OCI-LY1 (cell line): ENCODE measurements around the gene KCTD1.

Experiments
- H2AFZ ChIP-seq: fragments of 200-600 bp; sonication (generic), shearing (Covaris generic); 2 replicates; pipeline ENCODE4 v1.6.0; 2014; ENCODE audit warnings: antibody characterized with exemption, mild to moderate bottlenecking, low read length
- H3F3A ChIP-seq: fragments of 200-600 bp; sonication (generic), shearing (Covaris generic); 2 replicates; pipeline ENCODE4 v1.6.0; 2014; ENCODE audit warnings: mild to moderate bottlenecking, antibody characterized with exemption, low read length, moderate library complexity; ENCODE audit not compliant: insufficient read depth
- H3K27ac ChIP-seq: fragments of 200-600 bp; sonication (generic); 2 replicates; pipeline ENCODE4 v1.5.1; 2014; ENCODE audit warnings: low read length, mixed run types, mild to moderate bottlenecking, low read depth; ENCODE audit not compliant: poor library complexity, severe bottlenecking
- H3K27me3 ChIP-seq: fragments of 200-600 bp; sonication (generic); 2 replicates; pipeline ENCODE4 v1.6.0; 2014; ENCODE audit warnings: antibody characterized with exemption, mild to moderate bottlenecking, low read length, moderate library complexity; ENCODE audit not compliant: insufficient read depth
- H3K36me3 ChIP-seq: fragments of 200-600 bp; sonication (generic); 2 replicates; pipeline ENCODE4 v1.6.1; 2014; ENCODE audit warnings: mild to moderate bottlenecking, antibody characterized with exemption, low read length, moderate library complexity, mixed read lengths; ENCODE audit not compliant: insufficient read depth
- H3K4me1 ChIP-seq: fragments of 200-600 bp; sonication (generic); 2 replicates; pipeline ENCODE4 v1.5.1; 2014; ENCODE audit warnings: mild to moderate bottlenecking, low read length, moderate library complexity; ENCODE audit not compliant: insufficient read depth, severe bottlenecking
- H3K4me2 ChIP-seq: fragments of 200-600 bp; sonication (generic), shearing (Covaris generic); 2 replicates; pipeline ENCODE4 v1.6.1; 2014; ENCODE audit warnings: low read length
- H3K4me3 ChIP-seq: fragments of 200-600 bp; sonication (generic); 2 replicates; pipeline ENCODE4 v1.5.1; 2014; ENCODE audit warnings: low read length, low read depth, mild to moderate bottlenecking, mixed read lengths; ENCODE audit not compliant: poor library complexity, severe bottlenecking
- H3K79me2 ChIP-seq: fragments of 200-600 bp; shearing (Covaris generic); 2 replicates; pipeline ENCODE4 v1.6.1; 2016; ENCODE audit warnings: mixed run types, low read length, mixed read lengths; ENCODE audit not compliant: insufficient read depth
- H3K9ac ChIP-seq: fragments of 200-600 bp; sonication (generic), shearing (Covaris generic); 2 replicates; pipeline ENCODE4 v1.6.1; 2014; ENCODE audit warnings: mild to moderate bottlenecking, low read length, mixed read lengths
- H3K9me2 ChIP-seq: fragments of 200-600 bp; sonication (generic), shearing (Covaris generic); 2 replicates; pipeline ENCODE4 v1.6.1; 2014; ENCODE audit warnings: low read depth, mild to moderate bottlenecking, low read length, mixed read lengths
- H3K9me3 ChIP-seq: fragments of 200-600 bp; shearing (Covaris generic); 2 replicates; pipeline ENCODE4 v1.6.1; 2014; ENCODE audit warnings: low read length, mixed read lengths
- H4K20me1 ChIP-seq: fragments of 200-600 bp; sonication (generic), shearing (Covaris generic); 2 replicates; pipeline ENCODE4 v1.6.0; 2016; ENCODE audit warnings: mild to moderate bottlenecking, low read length; ENCODE audit not compliant: insufficient read depth
- CTCF ChIP-seq: fragments of 200-600 bp; sonication (generic), shearing (Covaris generic); IDR thresholded peaks from 2 replicates; pipeline ENCODE4 v1.5.1; 2017; ENCODE audit warnings: mild to moderate bottlenecking, antibody characterized with exemption, low read length, moderate library complexity, mixed read lengths
- EZH2 ChIP-seq: fragments of 200-600 bp; sonication (generic), shearing (Covaris generic); IDR thresholded peaks from 2 replicates; pipeline ENCODE4 v1.8.0; 2017; ENCODE audit warnings: borderline replicate concordance, mixed run types, mild to moderate bottlenecking, antibody characterized with exemption, low read length, moderate library complexity, mixed read lengths

Gene KCTD1

GRCh38 chr18:26549263-26550094 is 1.1 kb upstream of the KCTD1 start:
- Histone ChIP-seq H3K27ac (no peak overlapping the region), H3F3A (no peaks in the 10 kb centered on the region), H4K20me1 (no peaks in the 10 kb centered on the region), H3K4me2 (peak overlapping the region; percentile 85), H3K36me3 (no peaks in the 10 kb centered on the region), H3K9me3 (no peaks in the 10 kb centered on the region), H3K79me2 (no peaks in the 10 kb centered on the region), H3K4me1 (peaks cover 31% of the 10 kb centered on the region), H3K27me3 (no peaks in the 10 kb centered on the region), H2AFZ (no peak overlapping the region), H3K4me3 (peak overlapping the region; percentile 81), H3K9ac (peak overlapping the region; percentile 66; the same call in 1 of the 2 replicates), H3K9me2 (no peaks in the 10 kb centered on the region)
- TF ChIP-seq CTCF, result no peak

- Histone ChIP-seq H3K27ac (no peak overlapping the region), H3K36me3 (no peaks in the 10 kb centered on the region), H3K79me2 (no peaks in the 10 kb centered on the region), H3K4me1 (peaks cover 31% of the 10 kb centered on the region), H3K9me3 (no peaks in the 10 kb centered on the region), H3K9ac (peak overlapping the region; percentile 66), H3K9me2 (no peaks in the 10 kb centered on the region), H3K4me3 (peak overlapping the region; percentile 81), H3K27me3 (no peaks in the 10 kb centered on the region), H3K4me2 (peak overlapping the region; percentile 85), H3F3A (no peaks in the 10 kb centered on the region), H4K20me1 (no peaks in the 10 kb centered on the region), H2AFZ (peak overlapping the region; percentile 71; the same call in 1 of the 2 replicates)
- TF ChIP-seq EZH2 (no peak), CTCF (peak; percentile 40)
Measured at GRCh38 chr18:26547646-26548414, 523 bp downstream of the KCTD1 start.

- no peaks in the 10 kb centered on the region for H3K9me2 ChIP-seq
- H3K36me3 ChIP-seq, result no peaks in the 10 kb centered on the region
- no peak overlapping the region for H3K4me3 ChIP-seq
- TF ChIP-seq CTCF (no peak), EZH2 (no peak)
- H3K4me1 ChIP-seq, result peaks cover 31% of the 10 kb centered on the region
- H3K9me3 ChIP-seq, result no peaks in the 10 kb centered on the region
- H4K20me1 ChIP-seq, result no peaks in the 10 kb centered on the region
- H3K9ac ChIP-seq, result no peak overlapping the region
- no peaks in the 10 kb centered on the region for H3K27me3 ChIP-seq
- H3K4me2 ChIP-seq, result peak overlapping the region; percentile 85; the same call in 1 of the 2 replicates
- H3F3A ChIP-seq, result no peaks in the 10 kb centered on the region
- H2AFZ ChIP-seq, result no peak overlapping the region
- no peak overlapping the region for H3K27ac ChIP-seq
- no peaks in the 10 kb centered on the region for H3K79me2 ChIP-seq
Measured at GRCh38 chr18:26546875-26547645, 1.3 kb downstream of the KCTD1 start.
